ENCODE measurements around the gene PCOLCE2.

DNA sequence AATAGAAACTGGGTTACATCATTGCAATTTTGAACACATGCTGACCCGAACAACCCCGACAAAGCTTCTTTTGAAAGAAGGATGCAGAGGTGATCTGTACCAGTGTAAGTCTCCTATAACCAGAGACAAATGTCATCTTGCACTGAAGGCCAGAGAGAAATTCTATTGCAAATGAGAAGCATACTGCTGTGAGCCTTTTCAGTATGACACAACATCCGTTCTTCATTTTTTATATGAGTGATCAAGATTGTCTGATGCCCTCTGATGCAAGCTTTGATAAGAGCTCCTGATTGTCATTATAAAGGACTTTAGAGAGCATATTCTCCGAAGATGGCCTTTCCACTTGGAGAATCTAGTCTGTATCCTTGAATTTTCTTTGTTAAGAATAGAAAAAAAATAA is 36.9 kb downstream of the PCOLCE2 start:
- TF ChIP-seq, protein P1, sequence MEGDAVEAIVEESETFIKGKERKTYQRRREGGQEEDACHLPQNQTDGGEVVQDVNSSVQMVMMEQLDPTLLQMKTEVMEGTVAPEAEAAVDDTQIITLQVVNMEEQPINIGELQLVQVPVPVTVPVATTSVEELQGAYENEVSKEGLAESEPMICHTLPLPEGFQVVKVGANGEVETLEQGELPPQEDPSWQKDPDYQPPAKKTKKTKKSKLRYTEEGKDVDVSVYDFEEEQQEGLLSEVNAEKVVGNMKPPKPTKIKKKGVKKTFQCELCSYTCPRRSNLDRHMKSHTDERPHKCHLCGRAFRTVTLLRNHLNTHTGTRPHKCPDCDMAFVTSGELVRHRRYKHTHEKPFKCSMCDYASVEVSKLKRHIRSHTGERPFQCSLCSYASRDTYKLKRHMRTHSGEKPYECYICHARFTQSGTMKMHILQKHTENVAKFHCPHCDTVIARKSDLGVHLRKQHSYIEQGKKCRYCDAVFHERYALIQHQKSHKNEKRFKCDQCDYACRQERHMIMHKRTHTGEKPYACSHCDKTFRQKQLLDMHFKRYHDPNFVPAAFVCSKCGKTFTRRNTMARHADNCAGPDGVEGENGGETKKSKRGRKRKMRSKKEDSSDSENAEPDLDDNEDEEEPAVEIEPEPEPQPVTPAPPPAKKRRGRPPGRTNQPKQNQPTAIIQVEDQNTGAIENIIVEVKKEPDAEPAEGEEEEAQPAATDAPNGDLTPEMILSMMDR (conservative IDR thresholded peaks at IDR 0.05 in 1 of 2, IDR thresholded peaks at IDR 0.05 in 1 of 2; ENCODE audit: extremely low read depth in 1 of 2, insufficient read depth in 1 of 2, low read depth in 1 of 2, low read length in 2 of 2), result no peak
- no peak for TF ChIP-seq EZH2 (IDR thresholded peaks at IDR 0.05; ENCODE audit: borderline replicate concordance, low read length)

All from mammary epithelial cell (primary cell).